ENCODE measurements around the gene ANKRD37.

GRCh38 chr4:185399466-185399865, 2.8 kb downstream of the ANKRD37 start:
- TF ChIP-seq POLR2A (IDR thresholded peaks at IDR 0.05; ENCODE audit: low read depth, low read length) (no peak), EZH2 (IDR thresholded peaks at IDR 0.05; ENCODE audit: borderline replicate concordance, low read depth, low read length, severe bottlenecking) (no peak)
